Keratinocyte (primary cell): ENCODE results near the gene RETN. TPM values are rescaled to one million over a fixed set of nuclear protein-coding genes. Genes with fewer than 3 reads are reported as not detected.

Source experiments
- DNase-seq: peaks from one replicate; pipeline ENCODE4 v3.0.0-alpha.2; 2011; ENCODE audit warnings: low read depth, missing footprints, low spot score
- FAIRE-seq: peaks from 2 replicates; lab custom pipeline; 2011; peaks lifted over from hg19 to GRCh38; lab: Jason Lieb, UNC
- H2AFZ ChIP-seq: 2 replicates; pipeline ENCODE4 v1.6.0; 2012; ENCODE audit warnings: low read length, control low read depth, inconsistent platforms; ENCODE audit not compliant: control insufficient read depth
- H3K27ac ChIP-seq: 2 replicates; pipeline ENCODE4 v1.5.1; 2011; ENCODE audit warnings: low read length; ENCODE audit not compliant: control insufficient read depth, insufficient read depth
- H3K27me3 ChIP-seq: 3 replicates; pipeline ENCODE4 v1.6.0; 2011; ENCODE audit warnings: low read length; ENCODE audit not compliant: control insufficient read depth, insufficient read depth; ENCODE audit errors: extremely low read depth
- H3K36me3 ChIP-seq, 2 experiments: 2 replicates in 1 of 2; 3 replicates in 1 of 2; pipeline ENCODE4 v1.5.1; 2011; ENCODE audit warnings: low read length in 2 of 2, mild to moderate bottlenecking in 1 of 2; ENCODE audit not compliant: control insufficient read depth in 2 of 2, insufficient read depth in 2 of 2; ENCODE audit errors: extremely low read depth in 1 of 2
- H3K4me1 ChIP-seq: 3 replicates; pipeline ENCODE4 v1.5.1; 2011; ENCODE audit warnings: low read length; ENCODE audit not compliant: control insufficient read depth, insufficient read depth; ENCODE audit errors: extremely low read depth
- H3K4me2 ChIP-seq: 3 replicates; pipeline ENCODE4 v1.6.0; 2011; ENCODE audit warnings: low read depth, low read length; ENCODE audit not compliant: control insufficient read depth, insufficient read depth; ENCODE audit errors: extremely low read depth
- H3K4me3 ChIP-seq, 3 experiments: fragments of 200-600 bp in 1 of 3; sonication (generic) in 1 of 3; 2 replicates in 2 of 3; 3 replicates in 1 of 3; pipeline ENCODE4 v1.5.1; 2011 to 2016; ENCODE audit warnings: low read length in 3 of 3, mild to moderate bottlenecking in 3 of 3, control low read depth in 2 of 3, inconsistent platforms in 1 of 3, low read depth in 1 of 3, mixed read lengths in 1 of 3, mixed run types in 1 of 3, moderate library complexity in 1 of 3; ENCODE audit not compliant: control insufficient read depth in 2 of 3, insufficient read depth in 2 of 3; ENCODE audit errors: extremely low read depth in 1 of 3
- H3K79me2 ChIP-seq: 2 replicates; pipeline ENCODE4 v1.6.0; 2012; ENCODE audit warnings: low read length; ENCODE audit not compliant: control insufficient read depth, insufficient read depth
- H3K9ac ChIP-seq: 3 replicates; pipeline ENCODE4 v1.6.0; 2011; ENCODE audit warnings: low read length; ENCODE audit not compliant: control insufficient read depth, insufficient read depth; ENCODE audit errors: extremely low read depth
- H3K9me1 ChIP-seq: 3 replicates; pipeline ENCODE4 v1.6.0; 2011; ENCODE audit warnings: low read length; ENCODE audit not compliant: control insufficient read depth, insufficient read depth; ENCODE audit errors: extremely low read depth
- H3K9me3 ChIP-seq: 2 replicates; pipeline ENCODE4 v1.5.1; 2012; ENCODE audit warnings: low read depth, low read length; ENCODE audit not compliant: control insufficient read depth
- H4K20me1 ChIP-seq: 3 replicates; pipeline ENCODE4 v1.6.0; 2011; ENCODE audit warnings: low read length; ENCODE audit not compliant: control insufficient read depth, insufficient read depth; ENCODE audit errors: extremely low read depth
- CTCF ChIP-seq, 3 experiments: IDR thresholded peaks in 1 of 3; conservative IDR thresholded peaks in 1 of 3; optimal IDR thresholded peaks in 1 of 3; 2 replicates in 2 of 3; 3 replicates in 1 of 3; pipeline versions ENCODE3 to v1.5.1; 2011; ENCODE audit warnings: low read length in 3 of 3, mild to moderate bottlenecking in 3 of 3, moderate library complexity in 2 of 3, control low read depth in 1 of 3, inconsistent platforms in 1 of 3; ENCODE audit not compliant: insufficient read depth in 2 of 3; ENCODE audit errors: extremely low read depth in 1 of 3
- EZH2 ChIP-seq: IDR thresholded peaks from one replicate; pipeline ENCODE4 v1.6.1; 2012; ENCODE audit warnings: inconsistent platforms, mild to moderate bottlenecking, low read length, moderate library complexity
- dilution Hi-C: fragments of 300-500 bp; cut with MboI; formaldehyde crosslinking; loops from one replicate; pipeline ENCODE4 v1.7.0; 2020; ENCODE audit warnings: low sequenced_read_pairs; ENCODE audit not compliant: extremely low pct_ligation_motif_present
- polyA plus RNA-seq, 5 experiments: library from polyadenylated mRNA; depleted of rRNA in 3 of 5; stranded (reverse) in 3 of 5; stranded (forward) in 1 of 5; unstranded in 1 of 5; fragments of >200 nt; gene quantifications; 1 replicate in 1 of 5; 2 replicates in 3 of 5; 3 replicates in 1 of 5; pipeline versions ENCODE4 v1.2.1 to v1.2.3, GENCODE V29; 2011 to 2012; ENCODE audit warnings: missing spikeins in 2 of 5, low read depth in 1 of 5, low replicate concordance in 1 of 5

Gene RETN
- polyA plus RNA-seq, 1 donor (not counting 4 experiments of a cell fraction or from before 2014, with no cell fraction given): not detected

GRCh38 chr19:7644550-7644877 is 24.3 kb upstream of the RETN start:
- FAIRE-seq: no peak
- H3K27ac ChIP-seq: no peak overlapping the region
- H3K79me2 ChIP-seq: peaks cover 8% of the 10 kb centered on the region
- no peak overlapping the region for H3K9ac ChIP-seq
- TF ChIP-seq EZH2 (no peak), CTCF (optimal IDR thresholded peaks at IDR 0.05 in 1 of 3, IDR thresholded peaks at IDR 0.05 in 1 of 3, conservative IDR thresholded peaks at IDR 0.05 in 1 of 3; ENCODE audit: extremely low read depth in 1 of 3, insufficient read depth in 2 of 3, low read length in 3 of 3) (no peak)
- H3K4me1 ChIP-seq: no peaks in the 10 kb centered on the region
- H3K9me3 ChIP-seq: no peaks in the 10 kb centered on the region
- peaks cover 12 to 21% of the 10 kb centered on the region in 2 experiments for H3K36me3 ChIP-seq
- H3K4me2 ChIP-seq: no peak overlapping the region
- no peak overlapping the region for H2AFZ ChIP-seq
- H3K27me3 ChIP-seq: no peaks in the 10 kb centered on the region
- H3K4me3 ChIP-seq: no peak overlapping the region
- no peak for DNase-seq
- no peaks in the 10 kb centered on the region for H3K9me1 ChIP-seq
- H4K20me1 ChIP-seq: no peaks in the 10 kb centered on the region
- dilution Hi-C loops: no loop called here

GRCh38 chr19:7645163-7645562 is 23.7 kb upstream of the RETN start:
- dilution Hi-C loops: no loop called here
- no peak for FAIRE-seq

More at GRCh38 chr19:7645163-7645562, 23.7 kb upstream of the RETN start:
- Histone ChIP-seq H3K4me2 (no peak overlapping the region), H3K9ac (no peak overlapping the region), H3K4me3 (no peak overlapping the region), H3K36me3 (peaks cover 5 to 18% of the 10 kb centered on the region in 2 experiments), H3K9me3 (no peaks in the 10 kb centered on the region), H4K20me1 (no peaks in the 10 kb centered on the region), H3K4me1 (no peaks in the 10 kb centered on the region), H3K27me3 (no peaks in the 10 kb centered on the region), H3K27ac (no peak overlapping the region), H3K9me1 (no peaks in the 10 kb centered on the region), H3K79me2 (peaks cover 2% of the 10 kb centered on the region), H2AFZ (no peak overlapping the region)
- DNase-seq: no peak
- TF ChIP-seq CTCF (optimal IDR thresholded peaks at IDR 0.05 in 1 of 3, IDR thresholded peaks at IDR 0.05 in 1 of 3, conservative IDR thresholded peaks at IDR 0.05 in 1 of 3; ENCODE audit: extremely low read depth in 1 of 3, insufficient read depth in 2 of 3, low read length in 3 of 3) (no peak), EZH2 (no peak)
